GM12864 (cell line): ENCODE results near the gene SPIB.

Source experiments
- DNase-seq: peaks from one replicate; pipeline ENCODE4 v3.0.0-alpha.2; 2011; ENCODE audit warnings: low read depth
- H3K4me3 ChIP-seq: 2 replicates; pipeline ENCODE4 v1.5.1; 2011; ENCODE audit warnings: mild to moderate bottlenecking, low read depth, low read length, control low read depth
- TF ChIP-seq, protein P1 (sequence below): IDR thresholded peaks from 2 replicates; pipeline ENCODE4 v1.5.1; 2011; ENCODE audit warnings: low read depth, mild to moderate bottlenecking, moderate library complexity, low read length, control low read depth, inconsistent platforms; ENCODE audit errors: missing control alignments

Gene SPIB

GRCh38 chr19:50418176-50419021 is at the start of gene SPIB:
Gene SPIB (plus strand): TSS chr19:50418938. CDS start chr19:50418963, 25 bp downstream.
- TF ChIP-seq, protein P1, sequence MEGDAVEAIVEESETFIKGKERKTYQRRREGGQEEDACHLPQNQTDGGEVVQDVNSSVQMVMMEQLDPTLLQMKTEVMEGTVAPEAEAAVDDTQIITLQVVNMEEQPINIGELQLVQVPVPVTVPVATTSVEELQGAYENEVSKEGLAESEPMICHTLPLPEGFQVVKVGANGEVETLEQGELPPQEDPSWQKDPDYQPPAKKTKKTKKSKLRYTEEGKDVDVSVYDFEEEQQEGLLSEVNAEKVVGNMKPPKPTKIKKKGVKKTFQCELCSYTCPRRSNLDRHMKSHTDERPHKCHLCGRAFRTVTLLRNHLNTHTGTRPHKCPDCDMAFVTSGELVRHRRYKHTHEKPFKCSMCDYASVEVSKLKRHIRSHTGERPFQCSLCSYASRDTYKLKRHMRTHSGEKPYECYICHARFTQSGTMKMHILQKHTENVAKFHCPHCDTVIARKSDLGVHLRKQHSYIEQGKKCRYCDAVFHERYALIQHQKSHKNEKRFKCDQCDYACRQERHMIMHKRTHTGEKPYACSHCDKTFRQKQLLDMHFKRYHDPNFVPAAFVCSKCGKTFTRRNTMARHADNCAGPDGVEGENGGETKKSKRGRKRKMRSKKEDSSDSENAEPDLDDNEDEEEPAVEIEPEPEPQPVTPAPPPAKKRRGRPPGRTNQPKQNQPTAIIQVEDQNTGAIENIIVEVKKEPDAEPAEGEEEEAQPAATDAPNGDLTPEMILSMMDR = no peak
- no peak for DNase-seq
- peak within 1 kb of the TSS; percentile 64 for H3K4me3 ChIP-seq

DNA sequence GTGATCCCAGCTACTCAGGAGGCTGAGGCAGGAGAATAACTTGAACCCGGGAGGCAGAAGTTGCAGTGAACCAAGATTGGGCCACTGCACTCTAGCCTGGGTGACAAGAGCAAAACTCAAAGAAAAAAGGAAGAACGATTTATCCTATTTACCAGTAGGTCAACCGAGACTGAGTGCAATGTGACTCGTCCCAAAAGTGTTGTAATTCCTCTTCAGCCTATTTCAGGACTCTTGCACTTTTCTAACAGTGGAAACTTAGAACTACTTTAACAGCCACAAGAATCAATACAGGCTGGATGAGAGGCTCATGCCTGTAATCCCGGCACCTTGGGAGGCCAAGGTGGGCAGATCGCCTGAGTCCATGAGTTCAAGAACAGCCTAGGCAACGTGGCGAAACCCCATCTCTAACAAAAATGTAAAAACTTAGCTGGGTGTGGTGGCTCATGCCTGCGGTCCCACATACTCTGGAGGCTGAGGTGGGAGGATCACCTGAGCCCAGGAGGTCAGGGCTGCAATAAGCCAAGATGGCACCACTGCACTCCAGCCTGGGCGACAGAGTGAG is 46.7 kb upstream of the SPIB start:
- no peak overlapping the region for H3K4me3 ChIP-seq
- TF ChIP-seq, protein P1 = no peak
- DNase-seq = no peak

GRCh38 chr19:50376166-50377050 is 42.3 kb upstream of the SPIB start, which contains the start of gene NR1H2:
Gene NR1H2 (plus strand): TSS chr19:50376457. CDS start chr19:50377606, 1,149 bp downstream.
- peak; percentile 97 for DNase-seq
- H3K4me3 ChIP-seq = peak within 1 kb of the TSS; percentile 99
- TF ChIP-seq, protein P1 = no peak

DNA sequence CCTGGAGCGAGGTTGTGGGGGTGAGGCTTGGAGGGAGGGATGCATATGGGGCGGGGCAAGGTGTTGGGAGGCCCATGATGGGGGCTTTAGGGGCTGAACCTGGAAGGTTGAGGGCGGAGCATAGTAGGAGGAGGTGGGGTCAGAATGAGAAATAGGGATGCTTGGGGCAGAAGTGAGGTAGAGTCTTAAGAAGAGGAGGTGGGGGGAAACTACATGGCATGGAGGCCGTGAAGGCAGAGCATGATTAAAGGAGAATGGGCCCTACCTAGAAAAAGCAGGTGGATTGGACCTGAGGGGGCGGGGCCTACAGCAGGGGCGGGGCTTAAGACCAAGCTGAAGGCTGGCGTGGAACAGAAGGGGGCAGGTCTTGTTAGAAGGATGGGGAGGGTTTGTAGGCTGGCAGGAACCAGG is 41.7 kb upstream of the SPIB start:
- H3K4me3 ChIP-seq = no peak overlapping the region; the same call in 1 of the 2 replicates
- DNase-seq = no peak
- TF ChIP-seq, protein P1 = no peak

DNA sequence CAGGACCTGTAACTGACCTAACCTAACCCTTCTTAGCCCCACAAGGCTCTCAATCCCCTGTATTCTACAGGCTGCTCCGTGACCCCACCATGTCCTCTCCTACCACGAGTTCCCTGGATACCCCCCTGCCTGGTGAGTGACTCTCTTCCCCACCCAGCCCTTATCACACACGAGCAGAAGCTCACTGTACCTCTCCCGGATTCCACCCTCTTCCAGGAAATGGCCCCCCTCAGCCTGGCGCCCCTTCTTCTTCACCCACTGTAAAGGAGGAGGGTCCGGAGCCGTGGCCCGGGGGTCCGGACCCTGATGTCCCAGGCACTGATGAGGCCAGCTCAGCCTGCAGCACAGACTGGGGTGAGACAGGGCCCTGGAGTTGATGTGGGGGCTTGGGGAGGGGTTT is 41.2 kb upstream of the SPIB start:
- H3K4me3 ChIP-seq = no peak overlapping the region
- TF ChIP-seq, protein P1 = no peak
- DNase-seq = no peak

GRCh38 chr19:50378169-50378862 is 40.4 kb upstream of the SPIB start:
- no peak overlapping the region for H3K4me3 ChIP-seq
- TF ChIP-seq, protein P1 = no peak
- no peak for DNase-seq
